GM18505 (cell line): ENCODE data around the gene TRPM3.

Source experiments
- ATAC-seq: cut with Tn5 transposase; IDR thresholded peaks from one replicate; pipeline ENCODE4 v1.9.1; 2021; ENCODE audit not compliant: unreplicated experiment
- POLR2A ChIP-seq: IDR thresholded peaks from 4 replicates; pipeline ENCODE4 v1.6.1; 2011; ENCODE audit warnings: borderline replicate concordance; ENCODE audit not compliant: insufficient read depth, insufficient read length; ENCODE audit errors: extremely low read depth

The TRPM3 gene

GRCh38 chr9:70902692-70903131, 218.7 kb downstream of the TRPM3 start:
- TF ChIP-seq POLR2A = no peak
- no peak for ATAC-seq

GRCh38 chr9:70902171-70902570, 219.2 kb downstream of the TRPM3 start:
- TF ChIP-seq POLR2A = no peak
- ATAC-seq = no peak

GRCh38 chr9:70901746-70902145, 219.7 kb downstream of the TRPM3 start:
- no peak for TF ChIP-seq POLR2A
- no peak for ATAC-seq

GRCh38 chr9:70901013-70901412, 220.4 kb downstream of the TRPM3 start:
- no peak for ATAC-seq
- TF ChIP-seq POLR2A = no peak

- no peak for TF ChIP-seq POLR2A
- ATAC-seq = no peak
These were observed 227.8 kb downstream of the TRPM3 start for GRCh38 chr9:70893580-70894122.

GRCh38 chr9:70888471-70888870, 232.9 kb downstream of the TRPM3 start:
- no peak for TF ChIP-seq POLR2A

GRCh38 chr9:70887826-70888225, 233.6 kb downstream of the TRPM3 start:
- no peak for TF ChIP-seq POLR2A
- no peak for ATAC-seq

More at GRCh38 chr9:70888471-70888870, 232.9 kb downstream of the TRPM3 start:
- no peak for ATAC-seq

GRCh38 chr9:70883963-70884793, 237.2 kb downstream of the TRPM3 start:
- ATAC-seq = no peak

GRCh38 chr9:70883056-70883455, 238.4 kb downstream of the TRPM3 start:
- ATAC-seq = no peak
- no peak for TF ChIP-seq POLR2A

More at GRCh38 chr9:70883963-70884793, 237.2 kb downstream of the TRPM3 start:
- TF ChIP-seq POLR2A = no peak

GRCh38 chr9:70881333-70881732, 240.1 kb downstream of the TRPM3 start:
- no peak for ATAC-seq
- no peak for TF ChIP-seq POLR2A

GRCh38 chr9:70880535-70880934, 240.9 kb downstream of the TRPM3 start:
- TF ChIP-seq POLR2A = no peak
- no peak for ATAC-seq

GRCh38 chr9:70878576-70878975, 242.8 kb downstream of the TRPM3 start:
- ATAC-seq = no peak
- no peak for TF ChIP-seq POLR2A

- no peak for TF ChIP-seq POLR2A
- ATAC-seq = no peak
These were observed 247.0 kb downstream of the TRPM3 start for GRCh38 chr9:70874451-70874850.

GRCh38 chr9:70873506-70873905, 247.9 kb downstream of the TRPM3 start:
- no peak for ATAC-seq
- no peak for TF ChIP-seq POLR2A
